IPS DF 4.7 (cell line): ENCODE measurements around the gene GNG7.

Experiments used
- DNase-seq: peaks from one replicate; pipeline ENCODE4 v3.0.0-alpha.2; 2013; ENCODE audit warnings: low spot score; ENCODE audit errors: extremely low read depth

GNG7 gene

DNA sequence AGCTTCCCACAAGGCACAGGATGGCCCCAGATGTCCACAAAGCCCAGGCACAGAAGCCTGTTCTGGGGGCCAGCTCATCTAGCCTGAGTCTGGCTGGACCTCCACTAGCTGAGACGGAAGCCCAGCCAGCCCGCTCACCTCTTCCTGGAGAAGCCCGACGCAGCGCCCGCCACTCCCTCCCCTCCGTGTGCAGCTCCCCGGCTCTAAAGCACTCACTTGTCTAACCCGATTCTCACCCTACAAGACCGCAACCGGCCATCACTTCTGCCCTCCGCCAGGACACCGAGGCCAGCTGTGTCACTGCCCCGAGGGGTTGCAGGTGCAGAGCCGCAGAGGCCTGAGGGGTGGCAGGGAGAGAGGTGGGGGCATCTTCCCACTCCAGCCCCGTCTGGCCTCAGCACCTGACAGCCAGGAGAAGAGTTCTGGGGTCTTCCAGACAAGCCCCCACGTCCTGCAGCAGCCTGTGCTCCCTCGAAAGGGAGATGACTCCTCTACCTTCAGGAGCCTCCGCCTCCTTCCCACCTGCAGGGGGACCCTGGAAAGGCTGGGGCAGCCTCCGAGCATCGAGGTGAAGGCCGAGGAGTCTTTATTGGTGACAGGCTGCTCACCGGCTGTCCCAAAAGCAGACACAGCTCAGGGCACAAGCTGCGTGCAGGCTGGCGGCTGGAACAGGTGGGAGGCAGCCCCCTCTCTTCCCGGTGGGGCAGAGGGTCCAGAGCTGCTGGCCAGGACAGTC is 24.6 kb upstream of the GNG7 start:
- no peak for DNase-seq

DNA sequence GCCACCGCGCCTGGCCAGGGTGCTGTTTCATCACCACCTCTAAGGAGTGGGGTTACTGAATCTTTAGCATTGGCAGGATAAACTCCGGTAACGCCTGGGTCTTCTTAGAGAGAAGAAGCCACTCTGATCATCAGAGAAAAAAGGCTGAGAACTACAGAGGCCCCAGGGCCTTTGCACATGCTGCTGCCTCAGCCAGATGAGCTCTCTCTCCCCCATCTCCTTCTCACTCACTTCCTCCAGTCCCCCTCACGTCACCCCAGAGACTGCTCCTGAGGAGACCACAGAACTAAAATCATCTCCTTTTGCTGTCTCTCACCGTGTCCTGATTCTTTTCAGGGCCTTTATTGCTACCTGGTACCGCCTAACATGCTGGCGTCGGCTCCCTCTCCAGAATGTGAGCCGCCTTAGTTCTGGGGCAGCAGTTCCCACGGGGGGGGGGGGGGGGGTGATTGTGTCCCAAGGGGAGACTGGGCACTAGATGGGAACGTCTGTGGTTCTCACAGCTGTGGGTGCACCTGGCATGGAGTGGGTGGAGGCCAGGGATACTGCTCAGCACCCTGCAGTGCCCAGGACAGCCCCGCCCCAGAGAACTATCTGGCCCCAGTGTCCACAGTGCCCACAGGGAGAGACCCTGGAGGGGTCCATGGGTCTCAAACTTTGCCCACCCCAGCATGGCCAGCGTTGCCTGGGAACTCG is 23.8 kb upstream of the GNG7 start:
- no peak for DNase-seq

- DNase-seq = no peak
Measured at GRCh38 chr19:2724148-2724557, 21.7 kb upstream of the GNG7 start.

DNA sequence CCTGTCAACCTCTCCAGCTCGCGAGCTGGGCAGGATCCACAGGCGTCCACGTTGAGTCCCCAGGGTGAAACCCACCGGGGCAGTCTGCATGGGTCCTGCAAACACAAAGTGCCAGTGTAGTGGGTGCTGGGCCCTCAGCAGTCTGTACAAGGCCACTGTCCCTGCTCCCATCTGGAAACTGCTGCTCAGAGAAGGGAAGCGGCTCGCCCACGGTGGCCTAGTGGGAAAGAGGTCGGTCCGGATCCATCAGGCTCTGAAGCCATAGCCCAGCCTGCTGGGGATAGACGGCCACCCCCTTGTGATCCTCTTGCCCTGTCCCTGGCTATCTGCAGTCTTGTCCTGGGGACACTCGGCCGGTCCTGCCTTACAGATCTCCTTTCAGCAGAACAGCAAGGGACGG is 21.3 kb upstream of the GNG7 start:
- DNase-seq = no peak

GRCh38 chr19:2723345-2723715 is 20.8 kb upstream of the GNG7 start:
- DNase-seq = no peak

GRCh38 chr19:2722541-2723344 is 20.2 kb upstream of the GNG7 start:
- no peak for DNase-seq

DNA sequence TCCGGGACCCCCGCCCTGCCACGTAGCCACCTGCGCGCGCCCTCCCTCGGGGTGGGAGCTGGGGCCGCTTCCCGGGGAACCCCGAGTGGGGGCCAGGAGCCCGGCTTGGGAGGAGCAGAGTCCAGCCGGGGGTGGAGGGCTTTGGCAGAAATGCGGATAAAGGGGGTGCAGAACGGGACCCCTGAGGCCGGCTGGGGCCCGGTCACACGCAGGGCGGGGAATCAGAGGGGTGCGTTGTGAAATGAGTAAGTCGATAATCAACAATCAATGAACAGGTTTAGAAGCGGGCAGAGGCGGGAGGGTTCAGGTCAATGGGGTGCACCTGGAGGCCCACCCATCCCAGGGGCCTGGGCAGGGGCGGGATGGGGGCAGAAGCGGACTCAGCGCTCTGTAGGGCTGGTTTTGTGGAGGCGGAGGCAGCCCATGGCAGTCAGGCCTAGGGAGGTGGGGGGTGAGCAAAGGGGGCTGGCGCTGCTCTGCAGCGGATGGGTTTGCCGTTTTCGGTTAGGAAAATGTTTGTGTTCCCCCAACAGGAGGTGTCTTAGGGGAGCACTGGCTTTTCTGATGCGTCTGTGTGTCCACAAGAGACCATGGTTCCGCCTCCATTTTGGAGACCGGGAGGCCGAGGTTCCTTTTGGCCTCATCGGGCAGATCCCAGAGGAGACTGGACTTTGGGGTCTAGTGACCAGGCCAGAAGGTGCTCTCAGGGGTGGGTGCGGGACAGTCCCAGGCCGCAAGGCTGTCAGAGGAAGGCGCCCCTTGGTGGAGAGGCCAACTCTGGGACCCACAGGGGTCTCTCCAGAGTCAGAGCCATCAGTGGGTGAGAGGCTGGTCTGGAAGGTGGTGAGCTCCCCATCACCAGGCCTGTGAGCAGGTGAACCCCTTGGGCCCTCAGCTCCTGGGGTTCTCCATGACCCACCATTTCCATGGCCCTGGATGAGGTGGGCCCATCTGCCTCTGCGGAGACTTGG is 19.4 kb upstream of the GNG7 start:
- DNase-seq = no peak

DNA sequence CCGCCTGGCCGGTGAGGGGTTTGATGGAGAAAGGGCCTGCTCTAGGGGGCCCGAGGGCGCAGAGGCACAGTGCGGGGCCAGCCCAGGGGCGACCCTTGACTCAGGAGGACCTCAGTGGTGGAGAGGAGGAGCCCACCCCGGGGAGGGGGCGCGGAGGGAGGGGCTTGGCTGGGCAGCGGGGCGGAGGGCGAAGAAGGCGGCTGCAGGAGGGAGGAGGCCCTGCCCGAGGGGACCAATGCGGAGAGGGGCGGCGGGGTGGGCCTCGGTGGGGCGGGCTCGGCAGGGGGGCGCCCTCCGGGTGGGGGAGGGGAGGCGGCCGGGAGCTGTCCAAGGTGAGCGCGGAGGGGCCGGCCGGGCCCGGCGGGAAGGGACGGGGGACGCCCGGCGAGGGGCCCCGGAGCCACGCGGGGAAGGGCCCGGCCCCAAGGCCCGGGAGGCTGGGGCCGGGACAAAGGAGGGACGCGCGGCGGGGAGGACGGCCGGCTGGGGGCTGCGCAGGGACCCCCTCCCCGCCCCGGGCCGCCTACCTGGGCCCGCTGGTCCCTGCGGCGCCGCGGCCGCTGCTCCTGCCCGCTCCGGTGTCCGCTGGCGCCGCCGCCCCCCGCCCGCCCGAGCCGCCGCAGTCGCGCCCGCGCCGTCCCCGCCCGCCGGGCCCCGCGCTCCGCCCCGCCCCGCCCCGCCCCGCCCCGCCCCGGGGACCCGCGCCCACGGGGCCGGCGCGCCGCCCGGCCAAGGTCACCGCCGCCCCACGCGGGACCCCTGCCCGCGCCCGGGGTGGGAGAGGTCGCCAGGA is 18.5 kb upstream of the GNG7 start, which contains the start of gene DIRAS1:
Gene DIRAS1 (minus strand): TSS at position 596 of the 793 bp plus-strand sequence. CDS start 3,566 bp downstream, outside the sequence.
- no peak for DNase-seq

- DNase-seq = no peak
Measured at GRCh38 chr19:2719920-2720776, 17.7 kb upstream of the GNG7 start.

DNA sequence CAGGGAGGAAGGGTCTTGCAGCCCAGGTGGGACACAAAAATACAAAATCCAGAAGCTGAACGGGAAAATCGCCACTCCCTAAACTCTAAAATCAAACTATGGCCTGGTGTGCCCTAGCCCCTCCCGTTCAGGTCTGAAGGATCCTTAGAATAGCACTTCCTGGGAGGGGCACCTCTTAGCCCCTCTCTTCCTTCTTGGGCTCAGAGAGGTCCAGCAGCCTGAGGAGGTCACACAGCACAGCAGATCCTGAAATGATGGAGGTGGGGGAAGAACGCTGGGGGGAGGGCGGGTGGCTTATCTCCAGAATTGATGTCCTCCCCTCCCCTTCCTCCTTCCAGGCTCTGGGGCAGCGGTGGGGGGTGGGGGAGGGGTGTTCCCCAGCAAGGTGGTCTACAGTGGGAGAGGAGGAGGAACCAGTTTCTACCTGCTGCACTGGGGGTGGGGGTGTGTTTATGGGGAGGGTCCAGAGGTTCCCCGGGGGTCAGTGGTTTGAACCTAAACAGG is 16.8 kb upstream of the GNG7 start:
- DNase-seq = no peak

DNA sequence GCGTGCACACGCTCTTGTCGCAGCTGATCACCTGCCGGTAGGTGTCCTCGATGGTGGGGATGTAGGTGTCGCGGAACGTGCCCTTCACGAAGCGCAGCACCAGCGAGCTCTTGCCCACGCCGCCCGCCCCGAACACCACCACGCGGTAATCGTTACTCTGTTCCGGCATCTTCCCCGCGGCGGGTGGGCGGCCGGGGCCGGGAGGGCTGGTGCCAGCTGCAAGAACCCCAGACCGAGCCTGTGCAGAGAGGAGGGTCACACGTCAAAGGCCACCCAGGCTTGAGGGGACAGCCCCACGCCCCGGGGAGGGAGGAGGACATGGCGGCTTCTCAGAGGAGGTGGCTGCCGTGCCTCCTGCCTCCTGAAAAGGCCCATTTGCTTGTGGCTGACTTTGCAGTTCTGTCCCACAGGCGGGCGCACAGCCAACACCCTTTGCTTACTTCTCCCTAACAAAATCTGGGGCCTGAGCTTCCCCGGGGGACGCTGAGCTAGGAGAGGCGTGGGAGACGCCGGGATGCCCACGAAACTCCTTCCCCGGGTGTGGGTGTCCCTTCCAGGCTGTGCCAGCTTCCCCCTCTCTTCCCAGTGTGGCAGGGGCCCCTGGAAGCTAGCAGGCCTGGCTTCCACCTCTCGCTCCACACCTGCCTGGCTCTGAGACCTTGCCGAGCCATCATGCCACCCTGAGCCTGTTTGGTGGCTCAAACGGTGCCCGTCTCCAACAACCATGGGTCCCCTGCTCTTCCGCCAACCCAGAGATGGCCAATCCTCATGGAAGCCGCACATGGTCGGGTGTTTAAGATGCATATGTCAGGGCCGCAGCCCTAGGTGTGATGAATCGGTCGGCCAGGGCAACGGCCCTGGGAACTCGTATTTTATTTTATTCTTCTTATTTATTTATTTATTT is 15.4 kb upstream of the GNG7 start:
- DNase-seq = no peak

GRCh38 chr19:2716722-2717637 is 14.5 kb upstream of the GNG7 start:
- DNase-seq = no peak

DNA sequence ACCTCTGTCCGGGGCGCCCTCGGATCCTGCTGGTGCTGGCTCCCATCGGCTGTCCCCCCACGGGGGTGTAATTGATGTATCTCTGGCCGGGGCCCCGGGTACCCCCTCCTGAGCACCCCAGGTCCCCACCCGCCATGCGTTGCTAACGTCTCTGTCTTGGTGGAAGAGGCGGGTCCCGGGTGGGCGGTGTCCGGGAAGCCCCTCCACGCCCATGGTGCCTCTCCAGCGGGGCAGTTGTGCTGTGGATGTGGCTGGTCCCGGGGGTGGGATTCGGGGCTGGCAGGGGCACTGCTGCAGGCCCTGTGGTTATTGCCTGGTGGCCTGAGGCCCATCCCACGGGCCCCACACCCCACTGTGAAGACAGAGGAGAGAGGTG is 13.8 kb upstream of the GNG7 start:
- DNase-seq = no peak

- no peak for DNase-seq
Measured at GRCh38 chr19:2715470-2716274, 13.2 kb upstream of the GNG7 start.

- no peak for DNase-seq
Measured at GRCh38 chr19:2714531-2715269, 12.2 kb upstream of the GNG7 start.
